IMR-90 (cell line): ENCODE measurements around the gene STAT4. TPM values are rescaled to one million over a fixed set of nuclear protein-coding genes. Genes with fewer than 3 reads are reported as not detected.

Source experiments
- ATAC-seq: fragments of 200-7000 bp; cut with Tn5 transposase; 2 replicates; pipeline ENCODE4 v1.9.1; 2020; ENCODE audit warnings: low read depth, mild to moderate bottlenecking, moderate library complexity
- BruUV-seq: library from RNA; stranded (reverse); fragments of 400-500 nt; replicated peaks from 2 replicates; lab custom pipeline; 2021; lab: Mats Ljungman, UMichigan
- CTCF ChIA-PET: fragments of 300-600 bp; formaldehyde crosslinking; extraction: SDS; loops from one replicate; lab custom pipeline; 2021; ENCODE audit warnings: antibody characterized with exemption; lab: Yijun Ruan, JAX
- POLR2A ChIA-PET: fragments of 300-600 bp; sonication (Branson Sonifier 250); formaldehyde crosslinking; loops from one replicate; lab custom pipeline; 2022; ENCODE audit warnings: antibody characterized with exemption; ENCODE audit not compliant: unreplicated experiment; lab: Charles Lee
- DNase-seq: peaks from one replicate; pipeline ENCODE4 v3.0.0; 2013
- H2AFZ ChIP-seq: replicated peaks from 2 replicates; pipeline ENCODE3; 2013; ENCODE audit warnings: low read length, mild to moderate bottlenecking; ENCODE audit not compliant: poor library complexity
- H2AK5ac ChIP-seq: 2 replicates; pipeline ENCODE4 v1.6.1; 2013; ENCODE audit warnings: low read depth, low read length, inconsistent platforms
- H2AK9ac ChIP-seq: replicated peaks from 2 replicates; pipeline ENCODE3; 2013; ENCODE audit warnings: mild to moderate bottlenecking, low read depth, low read length, moderate library complexity; ENCODE audit not compliant: poor library complexity
- H2BK120ac ChIP-seq: 2 replicates; pipeline ENCODE4 v1.6.1; 2013; ENCODE audit warnings: low read depth, low read length, inconsistent platforms
- H2BK15ac ChIP-seq: 3 replicates; pipeline ENCODE4 v1.6.1; 2013; ENCODE audit warnings: low read depth, low read length, inconsistent platforms
- H2BK20ac ChIP-seq: 2 replicates; pipeline ENCODE4 v1.6.1; 2013; ENCODE audit warnings: low read depth, mild to moderate bottlenecking, inconsistent platforms, low read length, moderate library complexity
- H2BK5ac ChIP-seq: 2 replicates; pipeline ENCODE4 v1.6.1; 2013; ENCODE audit warnings: mild to moderate bottlenecking, low read depth, low read length, inconsistent platforms; ENCODE audit not compliant: poor library complexity, severe bottlenecking
- H3K14ac ChIP-seq: replicated peaks from 2 replicates; pipeline ENCODE4 v1.6.1; 2013; ENCODE audit warnings: low read depth, low read length, inconsistent platforms
- H3K18ac ChIP-seq: 2 replicates; pipeline ENCODE4 v1.6.1; 2013; ENCODE audit warnings: low read depth, low read length, control low read depth
- H3K23ac ChIP-seq: 2 replicates; pipeline ENCODE4 v1.6.1; 2013; ENCODE audit warnings: low read depth, low read length, inconsistent platforms
- H3K27ac ChIP-seq: 2 replicates; pipeline ENCODE4 v1.5.1; 2013; ENCODE audit warnings: mild to moderate bottlenecking, control low read depth, low read length; ENCODE audit not compliant: insufficient read depth
- H3K27me3 ChIP-seq: 2 replicates; pipeline ENCODE4 v1.6.1; 2013; ENCODE audit warnings: low read length; ENCODE audit not compliant: control insufficient read depth, insufficient read depth
- H3K36me3 ChIP-seq: 2 replicates; pipeline ENCODE4 v1.6.1; 2013; ENCODE audit warnings: low read length, mixed read lengths; ENCODE audit not compliant: control insufficient read depth, insufficient read depth
- H3K4ac ChIP-seq: 2 replicates; pipeline ENCODE4 v1.6.1; 2013; ENCODE audit warnings: low read depth, low read length, inconsistent platforms
- H3K4me1 ChIP-seq: 2 replicates; pipeline ENCODE4 v1.6.1; 2013; ENCODE audit warnings: low read length, mixed read lengths; ENCODE audit not compliant: control insufficient read depth, insufficient read depth
- H3K4me2 ChIP-seq: 2 replicates; pipeline ENCODE4 v1.6.1; 2013; ENCODE audit warnings: low read depth, mild to moderate bottlenecking, control low read depth, low read length, moderate library complexity
- H3K4me3 ChIP-seq: 2 replicates; pipeline ENCODE4 v1.5.1; 2013; ENCODE audit warnings: low read depth, mild to moderate bottlenecking, control low read depth, low read length, moderate library complexity; ENCODE audit not compliant: insufficient read depth
- H3K56ac ChIP-seq: 2 replicates; pipeline ENCODE4 v1.6.1; 2013; ENCODE audit warnings: low read length, inconsistent platforms; ENCODE audit not compliant: insufficient read depth; ENCODE audit errors: extremely low read depth
- H3K79me1 ChIP-seq, 2 experiments: 2 replicates each; pipeline ENCODE4 v1.6.1; 2013; ENCODE audit warnings: low read length in 2 of 2, inconsistent platforms in 1 of 2, low read depth in 1 of 2
- H3K9ac ChIP-seq: 2 replicates; pipeline ENCODE4 v1.6.1; 2013; ENCODE audit warnings: low read depth, low read length, control low read depth
- H3K9me1 ChIP-seq: 2 replicates; pipeline ENCODE4 v1.6.1; 2013; ENCODE audit warnings: low read length, inconsistent platforms; ENCODE audit not compliant: insufficient read depth
- H3K9me3 ChIP-seq: 2 replicates; pipeline ENCODE4 v1.6.1; 2013; ENCODE audit warnings: low read length; ENCODE audit not compliant: control insufficient read depth, insufficient read depth
- H4K20me1 ChIP-seq: 2 replicates; pipeline ENCODE4 v1.6.1; 2013; ENCODE audit warnings: low read length, inconsistent platforms; ENCODE audit not compliant: insufficient read depth
- H4K5ac ChIP-seq: 2 replicates; pipeline ENCODE4 v1.6.1; 2013; ENCODE audit warnings: mild to moderate bottlenecking, low read depth, low read length, control low read depth
- H4K8ac ChIP-seq, 2 experiments: 2 replicates each; pipeline ENCODE4 v1.6.1; 2013; ENCODE audit warnings: low read depth in 2 of 2, low read length in 2 of 2, control low read depth in 1 of 2, inconsistent platforms in 1 of 2
- H4K91ac ChIP-seq: 2 replicates; pipeline ENCODE4 v1.6.1; 2013; ENCODE audit warnings: low read depth, low read length, inconsistent platforms; ENCODE audit not compliant: insufficient read depth
- ELK1 ChIP-seq: fragments of 150-350 bp; IDR thresholded peaks from 2 replicates; pipeline ENCODE4 v1.6.1; 2016; ENCODE audit warnings: low read depth, mild to moderate bottlenecking, low read length, moderate library complexity, borderline replicate concordance
- FOS ChIP-seq: fragments of 150-350 bp; IDR thresholded peaks from 2 replicates; pipeline ENCODE4 v1.6.1; 2016; ENCODE audit warnings: low read depth, low read length
- MAFK ChIP-seq: IDR thresholded peaks from 2 replicates; pipeline ENCODE4 v1.6.1; 2012; ENCODE audit warnings: low read depth, low read length, improper control_type of control experiment
- MAZ ChIP-seq: IDR thresholded peaks from 2 replicates; pipeline ENCODE4 v1.6.1; 2012; ENCODE audit warnings: low read depth, mild to moderate bottlenecking, low read length, improper control_type of control experiment, moderate library complexity, borderline replicate concordance
- NFE2L2 ChIP-seq: fragments of 150-350 bp; IDR thresholded peaks from 2 replicates; pipeline ENCODE4 v1.6.1; 2016; ENCODE audit warnings: low read depth, mild to moderate bottlenecking, low read length
- POLR2A ChIP-seq: IDR thresholded peaks from 2 replicates; pipeline ENCODE4 v1.6.1; 2012; ENCODE audit warnings: mild to moderate bottlenecking, low read depth, low read length
- RCOR1 ChIP-seq: IDR thresholded peaks from 2 replicates; pipeline ENCODE4 v1.6.1; 2012; ENCODE audit warnings: mild to moderate bottlenecking, low read length, improper control_type of control experiment; ENCODE audit not compliant: insufficient replicate concordance
- RFX5 ChIP-seq: IDR thresholded peaks from 2 replicates; pipeline ENCODE4 v1.8.0; 2012; ENCODE audit warnings: low read depth, mild to moderate bottlenecking, low read length, moderate library complexity
- SMC3 ChIP-seq: fragments of 150-350 bp; IDR thresholded peaks from 2 replicates; pipeline ENCODE4 v1.6.1; 2016; ENCODE audit warnings: low read depth, mild to moderate bottlenecking, antibody characterized with exemption, low read length, moderate library complexity
- WGBS, 2 experiments: methylation state at CpG; one replicate each; pipeline versions ENCODE4 v1.1.5 to v1.1.7; 2013; ENCODE audit warnings: missing lambda C conversion rate in 2 of 2; ENCODE audit not compliant: insufficient read length in 1 of 2; ENCODE audit errors: extremely low coverage in 2 of 2; 5-methylcytosine and 5-hydroxymethylcytosine counted together
- dilution Hi-C: fragments of 300-500 bp; cut with HindIII; formaldehyde crosslinking; loops from one replicate; pipeline ENCODE4 v1.14.3; 2018; ENCODE audit warnings: low sequenced_read_pairs; ENCODE audit not compliant: unreplicated experiment
- in situ Hi-C: fragments of 300-500 bp; cut with MboI; formaldehyde crosslinking; loops from 3 replicates; pipeline ENCODE4 v1.14.3; 2019; ENCODE audit warnings: low sequenced_read_pairs, inconsistent platforms, mixed read lengths
- intact Hi-C: fragments of 100-400 bp; cut with micrococcal nuclease; formaldehyde crosslinking; loops from 2 replicates; pipeline ENCODE4 v1.10.0; 2022
- polyA plus RNA-seq, 3 experiments: library from polyadenylated mRNA; depleted of rRNA; stranded (reverse); fragments of >200 nt; gene quantifications; 2 replicates each; pipeline ENCODE4 v1.2.3, GENCODE V29; 2012; ENCODE audit warnings: low replicate concordance in 1 of 3
- total RNA-seq: library from RNA; depleted of rRNA; stranded (reverse); fragments of >200 nt; gene quantifications from 2 replicates; pipeline ENCODE4 v1.2.3, GENCODE V29; 2012

Gene STAT4
- total and polyA plus RNA-seq, 2 of the 4 experiments (the other 2 are of a cell fraction): 0.36 to 0.48 TPM

- in situ Hi-C loops (loop anchor here (25.0 kb wide), 1 partner anchor 339 kb away; no protein-coding TSS in a partner anchor), dilution Hi-C loops (no loop called here), intact Hi-C loops (no loop called here)
- no peak overlapping the region for H3K18ac ChIP-seq
- H3K56ac ChIP-seq: no peak overlapping the region
- H3K14ac ChIP-seq: no peak overlapping the region
- H4K91ac ChIP-seq: no peak overlapping the region
- H3K4me1 ChIP-seq: no peaks in the 10 kb centered on the region
- H3K9me1 ChIP-seq: no peaks in the 10 kb centered on the region
- no peak overlapping the region for H3K4me3 ChIP-seq
- no peak for ATAC-seq
- H3K4me2 ChIP-seq: no peak overlapping the region
- no peak overlapping the region for H2AK5ac ChIP-seq
- no peak overlapping the region for H4K8ac ChIP-seq
- BruUV-seq: no TSS peak
- no peak overlapping the region for H2AK9ac ChIP-seq
- H2BK20ac ChIP-seq: no peak overlapping the region
- WGBS, 2 experiments: no CpG with 5 or more reads among the region's 4 CpGs
- DNase-seq: no peak
- no peak overlapping the region for H3K27ac ChIP-seq
- no peak for TF ChIP-seq ELK1
- no peak for TF ChIP-seq POLR2A
- no peak for TF ChIP-seq NFE2L2
- no peak for TF ChIP-seq FOS
- TF ChIP-seq RCOR1: no peak
- no peak for TF ChIP-seq RFX5
- no peak for TF ChIP-seq MAZ
- no peak for TF ChIP-seq MAFK
- no peak for TF ChIP-seq SMC3
- no peak overlapping the region for H2AFZ ChIP-seq
- no peaks in the 10 kb centered on the region for H4K20me1 ChIP-seq
- no peak overlapping the region for H2BK5ac ChIP-seq
- H3K23ac ChIP-seq: no peak overlapping the region
- no peaks in the 10 kb centered on the region for H3K36me3 ChIP-seq
- H3K27me3 ChIP-seq: no peaks in the 10 kb centered on the region; the same call in 1 of the 2 replicates
- H3K9ac ChIP-seq: no peak overlapping the region
- no peak overlapping the region for H2BK15ac ChIP-seq
- POLR2A ChIA-PET: no interaction called here
- no peak overlapping the region for H4K5ac ChIP-seq
- H2BK120ac ChIP-seq: no peak overlapping the region
- no peak overlapping the region for H3K4ac ChIP-seq
- H3K9me3 ChIP-seq: no peaks in the 10 kb centered on the region
- CTCF ChIA-PET: no interaction called here
- no peaks in the 10 kb centered on the region for H3K79me1 ChIP-seq
Measured at GRCh38 chr2:191126386-191127085, 24.3 kb downstream of the STAT4 start.
